GM15510 (cell line): Measurements from ENCODE around the gene ZNF699.
A peak's percentile ranks its signal among the peaks of the same experiment; 100 is the strongest.

Experiments used
- POLR2A ChIP-seq: IDR thresholded peaks from 3 replicates; pipeline ENCODE4 v1.6.1; 2011; ENCODE audit warnings: borderline replicate concordance; ENCODE audit not compliant: insufficient read length; ENCODE audit errors: extremely low read depth

The ZNF699 gene

GRCh38 chr19:9309139-9309973 lies at the start of gene ZNF699:
ZNF699 (minus strand) TSS chr19:9309838; CDS start chr19:9305119, 4,719 bp downstream.
- peak; percentile 75 for TF ChIP-seq POLR2A

DNA sequence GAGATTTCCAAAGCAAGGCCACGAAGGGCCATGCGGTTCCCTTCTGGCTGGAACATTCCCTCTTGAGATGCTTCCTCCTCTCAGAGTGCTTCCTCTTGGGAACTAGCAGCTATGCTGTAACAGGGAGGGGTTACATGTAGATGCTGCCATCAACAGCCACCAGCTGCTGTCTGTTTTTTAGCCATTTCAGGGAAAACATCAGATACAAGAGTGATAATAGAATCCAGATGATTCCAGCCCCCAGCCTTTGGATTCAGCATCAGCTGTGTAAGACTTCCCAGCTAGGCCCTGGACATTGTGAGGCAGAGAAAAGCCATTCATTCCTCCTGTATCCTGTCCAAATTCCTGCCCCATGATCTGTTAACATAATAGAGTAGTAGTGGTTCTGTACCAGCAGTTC lies 45.0 kb upstream of the ZNF699 start:
- TF ChIP-seq POLR2A, result no peak

- TF ChIP-seq POLR2A, result no peak
These were observed 43.4 kb upstream of the ZNF699 start for GRCh38 chr19:9353011-9353410.

- TF ChIP-seq POLR2A, result no peak
These were observed 42.9 kb upstream of the ZNF699 start for GRCh38 chr19:9352505-9352904.

GRCh38 chr19:9348671-9349070 lies 39.0 kb upstream of the ZNF699 start:
- TF ChIP-seq POLR2A, result no peak

- no peak for TF ChIP-seq POLR2A
These were observed 38.6 kb upstream of the ZNF699 start for GRCh38 chr19:9348253-9348652.

DNA sequence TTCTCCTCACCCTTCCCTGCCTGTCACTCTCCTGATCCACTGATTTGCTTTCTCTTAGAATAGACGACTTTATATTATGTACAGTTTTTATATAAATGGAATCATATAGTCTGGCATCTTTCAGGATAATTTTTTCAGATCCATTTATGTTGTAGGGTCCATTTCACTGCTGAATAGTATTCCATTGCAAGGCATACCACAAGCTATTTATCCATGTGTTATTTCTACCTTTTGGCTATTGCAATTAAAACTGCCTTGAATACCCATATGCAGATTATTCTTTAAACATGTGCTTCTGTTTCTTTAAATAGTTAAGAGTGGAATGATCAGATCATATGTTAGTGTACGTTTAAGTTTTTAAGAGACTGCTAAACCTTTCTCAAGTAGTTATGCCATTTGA lies 35.4 kb upstream of the ZNF699 start:
- no peak for TF ChIP-seq POLR2A

DNA sequence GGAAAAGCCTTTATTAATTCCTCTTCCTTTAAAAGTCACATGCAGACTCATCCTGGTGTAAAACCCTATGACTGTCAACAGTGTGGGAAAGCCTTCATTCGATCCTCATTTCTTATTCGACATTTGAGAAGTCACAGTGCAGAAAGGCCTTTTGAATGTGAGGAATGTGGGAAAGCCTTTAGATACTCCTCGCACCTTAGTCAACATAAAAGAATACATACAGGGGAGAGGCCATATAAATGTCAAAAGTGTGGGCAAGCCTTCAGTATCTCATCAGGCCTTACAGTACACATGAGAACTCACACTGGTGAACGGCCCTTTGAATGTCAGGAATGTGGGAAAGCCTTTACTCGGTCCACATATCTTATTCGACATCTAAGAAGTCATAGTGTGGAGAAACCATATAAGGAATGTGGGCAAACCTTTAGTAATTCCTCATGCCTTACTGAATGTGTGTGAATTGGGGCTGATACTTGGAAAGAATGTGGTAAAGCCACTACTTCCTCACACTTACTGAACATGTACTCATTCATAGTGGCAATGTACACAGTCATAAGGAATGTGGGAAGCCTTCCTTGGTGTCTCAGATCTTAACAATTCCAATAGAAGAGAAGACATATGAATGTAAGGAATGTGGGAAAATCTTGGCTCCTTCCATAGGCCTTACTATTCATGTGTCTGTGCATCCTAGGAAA lies 33.1 kb upstream of the ZNF699 start:
- TF ChIP-seq POLR2A, result no peak

DNA sequence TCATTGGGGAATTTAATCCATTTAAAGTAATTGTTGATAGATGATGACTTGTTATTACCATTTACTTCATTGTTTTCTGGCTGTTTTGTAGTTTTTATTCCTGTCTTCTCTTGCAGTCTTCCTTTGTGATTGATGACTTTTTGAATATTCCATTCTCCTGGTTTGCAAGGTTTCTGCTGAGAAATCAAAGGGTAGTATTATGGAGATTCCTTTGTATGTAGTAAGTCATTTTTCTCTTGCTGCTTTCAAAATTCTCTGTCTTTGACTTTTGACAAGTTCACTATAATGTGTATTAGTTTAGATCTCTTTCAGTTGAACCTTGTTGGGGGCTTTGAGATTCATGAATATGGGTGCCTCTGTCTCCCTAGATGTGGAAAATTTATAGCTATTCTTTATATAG lies 20.4 kb upstream of the ZNF699 start:
- no peak for TF ChIP-seq POLR2A

GRCh38 chr19:9324584-9324962 lies 14.9 kb upstream of the ZNF699 start:
- no peak for TF ChIP-seq POLR2A

GRCh38 chr19:9323919-9324583 lies 14.4 kb upstream of the ZNF699 start, which contains the start of gene ZNF559:
ZNF559 (plus strand) TSS chr19:9324179; CDS start chr19:9338550, 14,371 bp downstream.
- TF ChIP-seq POLR2A, result peak; percentile 30

- TF ChIP-seq POLR2A, result no peak
These were observed 13.9 kb upstream of the ZNF699 start for GRCh38 chr19:9323557-9323918.

GRCh38 chr19:9321338-9321737 lies 11.7 kb upstream of the ZNF699 start:
- no peak for TF ChIP-seq POLR2A

DNA sequence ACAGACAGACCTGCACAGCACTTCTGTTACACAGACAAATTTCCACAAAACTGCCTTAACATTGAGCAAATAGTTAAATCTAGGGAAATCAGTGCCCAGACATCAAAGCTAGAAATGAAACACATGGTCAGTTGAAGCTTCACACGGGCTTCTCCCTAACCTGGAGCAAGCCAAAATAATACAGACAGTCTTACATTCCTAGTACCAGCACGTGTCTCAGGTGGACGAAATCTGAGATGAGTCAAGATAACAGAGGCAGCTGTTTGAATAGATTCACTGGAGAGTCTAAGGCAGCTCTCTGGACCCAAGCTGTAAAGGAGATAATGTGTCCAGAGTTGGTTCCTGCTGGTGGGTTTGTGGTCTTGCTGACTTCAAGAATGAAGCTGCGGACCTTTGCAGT lies 4.1 kb upstream of the ZNF699 start:
- no peak for TF ChIP-seq POLR2A

DNA sequence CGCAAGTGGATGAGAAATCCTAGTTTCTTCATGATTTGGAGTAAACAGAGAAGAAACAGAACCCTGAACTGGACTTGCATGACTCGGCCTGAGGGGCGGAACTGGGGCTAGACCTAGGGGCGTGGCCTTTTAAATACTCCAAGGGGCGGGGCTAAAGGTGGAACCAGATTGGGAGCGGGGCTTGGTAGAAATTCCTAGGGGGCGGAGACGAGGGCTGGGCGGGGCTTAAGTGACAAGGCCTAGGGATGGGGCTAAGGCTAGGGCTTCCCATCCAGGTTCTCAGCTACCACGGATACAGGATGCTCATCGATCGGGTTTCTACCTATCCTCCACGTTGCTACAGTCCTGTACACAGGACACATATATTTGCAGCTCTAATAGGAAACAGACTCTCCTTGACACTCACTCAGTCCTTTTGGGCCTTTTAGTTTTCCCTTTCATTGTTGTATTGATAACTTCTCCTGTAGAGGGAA lies 372 bp upstream of the ZNF699 start:
- TF ChIP-seq POLR2A, result no peak
